IMR-90 (cell line): ENCODE data around the gene IL12RB1. TPM values are rescaled to one million over a fixed set of nuclear protein-coding genes. Genes with fewer than 3 reads are reported as not detected.
A peak's percentile ranks its signal among the peaks of the same experiment; 100 is the strongest.

Experiments used
- ATAC-seq: fragments of 200-7000 bp; cut with Tn5 transposase; 2 replicates; pipeline ENCODE4 v1.9.1; 2020; ENCODE audit warnings: low read depth, mild to moderate bottlenecking, moderate library complexity
- BruUV-seq: library from RNA; stranded (reverse); fragments of 400-500 nt; replicated peaks from 2 replicates; lab custom pipeline; 2021; lab: Mats Ljungman, UMichigan
- CTCF ChIA-PET: fragments of 300-600 bp; formaldehyde crosslinking; extraction: SDS; loops from one replicate; lab custom pipeline; 2021; ENCODE audit warnings: antibody characterized with exemption; lab: Yijun Ruan, JAX
- POLR2A ChIA-PET: fragments of 300-600 bp; sonication (Branson Sonifier 250); formaldehyde crosslinking; loops from one replicate; lab custom pipeline; 2022; ENCODE audit warnings: antibody characterized with exemption; ENCODE audit not compliant: unreplicated experiment; lab: Charles Lee
- DNase-seq: peaks from one replicate; pipeline ENCODE4 v3.0.0; 2013
- H2AFZ ChIP-seq: replicated peaks from 2 replicates; pipeline ENCODE3; 2013; ENCODE audit warnings: low read length, mild to moderate bottlenecking; ENCODE audit not compliant: poor library complexity
- H2AK5ac ChIP-seq: 2 replicates; pipeline ENCODE4 v1.6.1; 2013; ENCODE audit warnings: low read depth, low read length, inconsistent platforms
- H2AK9ac ChIP-seq: replicated peaks from 2 replicates; pipeline ENCODE3; 2013; ENCODE audit warnings: mild to moderate bottlenecking, low read depth, low read length, moderate library complexity; ENCODE audit not compliant: poor library complexity
- H2BK120ac ChIP-seq: 2 replicates; pipeline ENCODE4 v1.6.1; 2013; ENCODE audit warnings: low read depth, low read length, inconsistent platforms
- H2BK15ac ChIP-seq: 3 replicates; pipeline ENCODE4 v1.6.1; 2013; ENCODE audit warnings: low read depth, low read length, inconsistent platforms
- H2BK20ac ChIP-seq: 2 replicates; pipeline ENCODE4 v1.6.1; 2013; ENCODE audit warnings: low read depth, mild to moderate bottlenecking, inconsistent platforms, low read length, moderate library complexity
- H2BK5ac ChIP-seq: 2 replicates; pipeline ENCODE4 v1.6.1; 2013; ENCODE audit warnings: mild to moderate bottlenecking, low read depth, low read length, inconsistent platforms; ENCODE audit not compliant: poor library complexity, severe bottlenecking
- H3K14ac ChIP-seq: replicated peaks from 2 replicates; pipeline ENCODE4 v1.6.1; 2013; ENCODE audit warnings: low read depth, low read length, inconsistent platforms
- H3K18ac ChIP-seq: 2 replicates; pipeline ENCODE4 v1.6.1; 2013; ENCODE audit warnings: low read depth, low read length, control low read depth
- H3K23ac ChIP-seq: 2 replicates; pipeline ENCODE4 v1.6.1; 2013; ENCODE audit warnings: low read depth, low read length, inconsistent platforms
- H3K27ac ChIP-seq: 2 replicates; pipeline ENCODE4 v1.5.1; 2013; ENCODE audit warnings: mild to moderate bottlenecking, control low read depth, low read length; ENCODE audit not compliant: insufficient read depth
- H3K27me3 ChIP-seq: 2 replicates; pipeline ENCODE4 v1.6.1; 2013; ENCODE audit warnings: low read length; ENCODE audit not compliant: control insufficient read depth, insufficient read depth
- H3K36me3 ChIP-seq: 2 replicates; pipeline ENCODE4 v1.6.1; 2013; ENCODE audit warnings: low read length, mixed read lengths; ENCODE audit not compliant: control insufficient read depth, insufficient read depth
- H3K4ac ChIP-seq: 2 replicates; pipeline ENCODE4 v1.6.1; 2013; ENCODE audit warnings: low read depth, low read length, inconsistent platforms
- H3K4me1 ChIP-seq: 2 replicates; pipeline ENCODE4 v1.6.1; 2013; ENCODE audit warnings: low read length, mixed read lengths; ENCODE audit not compliant: control insufficient read depth, insufficient read depth
- H3K4me2 ChIP-seq: 2 replicates; pipeline ENCODE4 v1.6.1; 2013; ENCODE audit warnings: low read depth, mild to moderate bottlenecking, control low read depth, low read length, moderate library complexity
- H3K4me3 ChIP-seq: 2 replicates; pipeline ENCODE4 v1.5.1; 2013; ENCODE audit warnings: low read depth, mild to moderate bottlenecking, control low read depth, low read length, moderate library complexity; ENCODE audit not compliant: insufficient read depth
- H3K56ac ChIP-seq: 2 replicates; pipeline ENCODE4 v1.6.1; 2013; ENCODE audit warnings: low read length, inconsistent platforms; ENCODE audit not compliant: insufficient read depth; ENCODE audit errors: extremely low read depth
- H3K79me1 ChIP-seq, 2 experiments: 2 replicates each; pipeline ENCODE4 v1.6.1; 2013; ENCODE audit warnings: low read length in 2 of 2, inconsistent platforms in 1 of 2, low read depth in 1 of 2
- H3K9ac ChIP-seq: 2 replicates; pipeline ENCODE4 v1.6.1; 2013; ENCODE audit warnings: low read depth, low read length, control low read depth
- H3K9me1 ChIP-seq: 2 replicates; pipeline ENCODE4 v1.6.1; 2013; ENCODE audit warnings: low read length, inconsistent platforms; ENCODE audit not compliant: insufficient read depth
- H3K9me3 ChIP-seq: 2 replicates; pipeline ENCODE4 v1.6.1; 2013; ENCODE audit warnings: low read length; ENCODE audit not compliant: control insufficient read depth, insufficient read depth
- H4K20me1 ChIP-seq: 2 replicates; pipeline ENCODE4 v1.6.1; 2013; ENCODE audit warnings: low read length, inconsistent platforms; ENCODE audit not compliant: insufficient read depth
- H4K5ac ChIP-seq: 2 replicates; pipeline ENCODE4 v1.6.1; 2013; ENCODE audit warnings: mild to moderate bottlenecking, low read depth, low read length, control low read depth
- H4K8ac ChIP-seq, 2 experiments: 2 replicates each; pipeline ENCODE4 v1.6.1; 2013; ENCODE audit warnings: low read depth in 2 of 2, low read length in 2 of 2, control low read depth in 1 of 2, inconsistent platforms in 1 of 2
- H4K91ac ChIP-seq: 2 replicates; pipeline ENCODE4 v1.6.1; 2013; ENCODE audit warnings: low read depth, low read length, inconsistent platforms; ENCODE audit not compliant: insufficient read depth
- CEBPB ChIP-seq: IDR thresholded peaks from 2 replicates; pipeline ENCODE4 v1.6.1; 2012; ENCODE audit warnings: low read depth, low read length, improper control_type of control experiment
- CHD1 ChIP-seq: IDR thresholded peaks from 2 replicates; pipeline ENCODE4 v1.6.1; 2012; ENCODE audit warnings: low read depth, low read length, improper control_type of control experiment
- MAFK ChIP-seq: IDR thresholded peaks from 2 replicates; pipeline ENCODE4 v1.6.1; 2012; ENCODE audit warnings: low read depth, low read length, improper control_type of control experiment
- MXI1 ChIP-seq: IDR thresholded peaks from 2 replicates; pipeline ENCODE4 v1.6.1; 2012; ENCODE audit warnings: low read depth, mild to moderate bottlenecking, low read length, moderate library complexity, borderline replicate concordance
- RCOR1 ChIP-seq: IDR thresholded peaks from 2 replicates; pipeline ENCODE4 v1.6.1; 2012; ENCODE audit warnings: mild to moderate bottlenecking, low read length, improper control_type of control experiment; ENCODE audit not compliant: insufficient replicate concordance
- WGBS, 2 experiments: methylation state at CpG; one replicate each; pipeline versions ENCODE4 v1.1.5 to v1.1.7; 2013; ENCODE audit warnings: missing lambda C conversion rate in 2 of 2; ENCODE audit not compliant: insufficient read length in 1 of 2; ENCODE audit errors: extremely low coverage in 2 of 2; 5-methylcytosine and 5-hydroxymethylcytosine counted together
- dilution Hi-C: fragments of 300-500 bp; cut with HindIII; formaldehyde crosslinking; loops from one replicate; pipeline ENCODE4 v1.14.3; 2018; ENCODE audit warnings: low sequenced_read_pairs; ENCODE audit not compliant: unreplicated experiment
- in situ Hi-C: fragments of 300-500 bp; cut with MboI; formaldehyde crosslinking; loops from 3 replicates; pipeline ENCODE4 v1.14.3; 2019; ENCODE audit warnings: low sequenced_read_pairs, inconsistent platforms, mixed read lengths
- intact Hi-C: fragments of 100-400 bp; cut with micrococcal nuclease; formaldehyde crosslinking; loops from 2 replicates; pipeline ENCODE4 v1.10.0; 2022
- polyA plus RNA-seq, 3 experiments: library from polyadenylated mRNA; depleted of rRNA; stranded (reverse); fragments of >200 nt; gene quantifications; 2 replicates each; pipeline ENCODE4 v1.2.3, GENCODE V29; 2012; ENCODE audit warnings: low replicate concordance in 1 of 3
- total RNA-seq: library from RNA; depleted of rRNA; stranded (reverse); fragments of >200 nt; gene quantifications from 2 replicates; pipeline ENCODE4 v1.2.3, GENCODE V29; 2012

The IL12RB1 gene
- total and polyA plus RNA-seq, 2 of the 4 experiments (the other 2 are of a cell fraction): not detected

DNA sequence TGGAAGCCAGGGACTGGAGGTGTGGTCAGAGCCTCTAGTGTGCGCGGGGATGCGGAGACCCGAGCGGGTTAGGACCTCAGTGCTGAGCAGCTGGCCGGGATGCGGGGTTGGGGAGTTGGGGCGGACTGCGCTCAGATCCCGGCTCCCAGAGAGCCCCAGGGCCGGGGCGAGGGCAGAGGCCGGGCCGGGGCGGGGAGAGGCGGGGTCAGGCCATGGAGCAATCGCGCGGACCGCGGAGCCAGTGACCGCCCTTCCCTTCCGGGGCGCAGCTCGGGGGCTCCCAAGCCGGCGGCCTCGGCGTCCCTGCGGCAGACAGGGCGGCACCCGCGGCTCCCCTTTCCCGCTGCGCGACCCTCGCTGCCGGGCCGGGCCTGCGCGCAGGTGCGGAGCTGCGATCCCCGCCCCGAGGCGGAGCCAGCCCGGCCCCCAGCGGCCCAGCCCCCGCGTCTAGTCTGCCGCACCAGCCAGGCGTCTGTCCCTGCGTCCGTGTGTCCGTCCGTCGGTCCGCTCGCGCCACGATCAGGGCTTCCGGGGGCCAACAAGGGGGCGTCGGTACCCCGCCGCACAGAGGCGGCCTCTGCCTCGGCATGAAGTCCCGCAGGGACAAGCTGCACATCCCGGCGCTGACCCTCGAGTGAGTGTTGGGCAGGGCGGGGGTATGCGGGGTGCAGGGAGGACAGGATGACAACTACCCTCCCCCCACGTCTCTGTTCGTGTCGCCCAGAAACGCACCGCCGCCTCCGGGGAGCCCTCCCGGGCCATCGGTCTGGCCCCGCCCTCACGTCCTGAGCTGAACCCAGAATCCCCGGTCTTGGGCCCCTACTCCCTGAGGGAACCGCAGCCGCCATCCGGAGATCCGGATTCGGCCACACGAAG, 23.2 kb upstream of the IL12RB1 start (continued):
- no peak for TF ChIP-seq MXI1
- no peak; the same call in 1 of the 2 replicates for TF ChIP-seq CEBPB
- TF ChIP-seq MAFK: no peak
- no peak for TF ChIP-seq CHD1

DNA sequence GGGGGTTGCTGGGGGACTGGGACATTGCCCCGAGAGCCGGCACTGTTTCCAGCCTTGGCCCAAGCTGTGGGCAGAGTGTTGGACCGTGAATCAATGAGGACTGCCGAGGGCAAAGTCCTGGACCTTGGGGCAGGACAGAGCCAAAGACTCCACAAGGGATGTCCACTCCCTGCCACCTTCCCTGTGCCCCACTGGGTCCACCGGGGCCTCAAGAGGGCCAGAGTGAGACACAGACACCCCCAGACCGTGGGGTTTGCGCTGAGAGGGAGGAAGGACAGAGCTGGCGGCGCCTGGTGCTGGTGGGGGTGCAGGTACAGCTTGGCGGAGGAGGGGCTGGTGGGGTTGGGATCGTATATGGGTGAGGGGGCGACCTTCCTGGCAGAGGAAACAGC, 22.6 kb upstream of the IL12RB1 start:
- H3K23ac ChIP-seq: 0 out of 2 replicates have a peak overlapping the region, but pooled peaks have one; percentile 73
- no peak for ATAC-seq
- H2AK9ac ChIP-seq: peak overlapping the region; percentile 61
- peak overlapping the region; percentile 79 to 83 for H4K8ac ChIP-seq
- no peaks in the 10 kb centered on the region for H3K27me3 ChIP-seq
- peaks cover 10% of the 10 kb centered on the region for H3K4me1 ChIP-seq
- no peak overlapping the region for H2BK20ac ChIP-seq
- peak overlapping the region; percentile 52; the same call in 1 of the 2 replicates for H3K9ac ChIP-seq
- H2BK5ac ChIP-seq: peak overlapping the region; percentile 26
- H3K27ac ChIP-seq: no peak overlapping the region
- H3K9me3 ChIP-seq: no peaks in the 10 kb centered on the region
- TF ChIP-seq RCOR1 (no peak), CEBPB (no peak)
- 0 out of 2 replicates have a peak, but pooled peaks cover 2% of the 10 kb centered on the region for H3K36me3 ChIP-seq
- intact Hi-C loops: no loop called here
- no peak for DNase-seq
- peak overlapping the region; percentile 35; the same call in 1 of the 2 replicates for H2AK5ac ChIP-seq
- H4K91ac ChIP-seq: peak overlapping the region; percentile 15; the same call in 1 of the 2 replicates
- peak overlapping the region; percentile 50 for H3K4ac ChIP-seq
- H3K14ac ChIP-seq: peak overlapping the region; percentile 82
- WGBS, 2 experiments: 89% methylated on average over 4 of the region's 12 CpGs; no CpG with 5 or more reads in 1 of the 2 experiments
- ChIA-PET CTCF (no interaction called here), POLR2A (interaction anchor here (1.4 kb wide), 1 partner anchor 172 kb away, joined by 3 read pairs; the partner anchor contains the start of gene JUND)
- peak overlapping the region; percentile 84 for H3K4me2 ChIP-seq
- in situ Hi-C loops: no loop called here
- no peaks in the 10 kb centered on the region for H3K9me1 ChIP-seq
- H4K5ac ChIP-seq: peak overlapping the region; percentile 92
- no TSS peak for BruUV-seq
- H3K18ac ChIP-seq: no peak overlapping the region; the same call in 1 of the 2 replicates
- no peak overlapping the region for H2BK15ac ChIP-seq
- H3K56ac ChIP-seq: no peak overlapping the region
- dilution Hi-C loops: no loop called here
- no peaks in the 10 kb centered on the region; a peak in 1 of 4 replicates for H3K79me1 ChIP-seq
- H4K20me1 ChIP-seq: peaks cover 4% of the 10 kb centered on the region; the same call in 1 of the 2 replicates
- peak overlapping the region; percentile 94 for H3K4me3 ChIP-seq
- no peak overlapping the region for H2BK120ac ChIP-seq
- H2AFZ ChIP-seq: peak overlapping the region; percentile 97
